H1 (cell line): ENCODE measurements around the gene PRG3. TPM values are rescaled to one million over a fixed set of nuclear protein-coding genes. Genes with fewer than 3 reads are reported as not detected.

Experiments used
- EGR1 ChIP-seq: IDR thresholded peaks from 2 replicates; pipeline ENCODE4 v1.6.1; 2011; ENCODE audit warnings: low read depth, low read length, borderline replicate concordance
- EZH2 ChIP-seq: fragments of 200-600 bp; sonication (generic); IDR thresholded peaks from 2 replicates; pipeline ENCODE4 v1.7.1; 2012; ENCODE audit warnings: low read depth, mild to moderate bottlenecking, moderate library complexity, low read length, inconsistent platforms; ENCODE audit not compliant: severe bottlenecking
- GABPA ChIP-seq: IDR thresholded peaks from 2 replicates; pipeline ENCODE4 v1.6.1; 2011; ENCODE audit warnings: mild to moderate bottlenecking, low read length, moderate library complexity, borderline replicate concordance; ENCODE audit not compliant: insufficient read depth
- MAX ChIP-seq: IDR thresholded peaks from 2 replicates; pipeline ENCODE4 v1.6.1; 2012; ENCODE audit warnings: inconsistent platforms
- PHF8 ChIP-seq: fragments of 200-600 bp; sonication (generic); conservative IDR thresholded peaks from 2 replicates; pipeline ENCODE4 v1.7.1; 2012; ENCODE audit warnings: low read depth, mild to moderate bottlenecking, inconsistent platforms, low read length, moderate library complexity
- POLR2A ChIP-seq, 2 experiments: IDR thresholded peaks; 1 replicate in 1 of 2; 2 replicates in 1 of 2; pipeline ENCODE4 v1.6.1; 2011; ENCODE audit warnings: low read depth in 2 of 2, low read length in 2 of 2, mild to moderate bottlenecking in 2 of 2; ENCODE audit errors: control extremely low read depth in 1 of 2
- polyA plus RNA-seq, 7 experiments: library from polyadenylated mRNA; depleted of rRNA in 3 of 7; stranded (reverse) in 5 of 7; unstranded in 2 of 7; fragments of >200 nt in 5 of 7; fragments of 200-250 nt in 2 of 7; gene quantifications; 1 replicate in 5 of 7; 2 replicates in 1 of 7; 4 replicates in 1 of 7; pipeline versions ENCODE4 v1.2.1 to v1.2.3, GENCODE V29; 2011 to 2013; ENCODE audit warnings: missing spikeins in 2 of 7, mixed read lengths in 2 of 7
- total RNA-seq: library from RNA; stranded (reverse); fragmentation: NEBNext Ultra II Directional; extraction: Animal tissue kit (Norgen Biotek cat#: 25700); gene quantifications from 2 replicates; pipeline ENCODE4 v1.2.1, GENCODE V29; 2021

The PRG3 gene
- total and polyA plus RNA-seq, 2 of the 8 experiments (the other 6 are each of a cell fraction or from before 2014, with no cell fraction given) = not detected

GRCh38 chr11:57426929-57427726 lies 46.2 kb upstream of the PRG3 start, which contains the start of gene SLC43A3 (continued):
- TF ChIP-seq EGR1 (0 out of 2 replicates have a peak, but pooled peaks have one; percentile 36), MAX (0 out of 2 replicates have a peak, but pooled peaks have one; percentile 42), PHF8 (peak; percentile 60), EZH2 (peak; percentile 57), POLR2A (IDR thresholded peaks at IDR 0.05; ENCODE audit: control extremely low read depth in 1 of 2, low read depth in 2 of 2, low read length in 2 of 2) (peak; percentile 56 to 60; a peak in 2 of 3 replicates), GABPA (0 out of 2 replicates have a peak, but pooled peaks have one; percentile 22)
